AG08395 (cell line): ENCODE results near the gene SDK2.

ENCODE experiments used
- DNase-seq: peaks from one replicate; pipeline ENCODE4 v3.0.0; 2012; ENCODE audit warnings: mixed read lengths, low spot score

SDK2 gene

DNA sequence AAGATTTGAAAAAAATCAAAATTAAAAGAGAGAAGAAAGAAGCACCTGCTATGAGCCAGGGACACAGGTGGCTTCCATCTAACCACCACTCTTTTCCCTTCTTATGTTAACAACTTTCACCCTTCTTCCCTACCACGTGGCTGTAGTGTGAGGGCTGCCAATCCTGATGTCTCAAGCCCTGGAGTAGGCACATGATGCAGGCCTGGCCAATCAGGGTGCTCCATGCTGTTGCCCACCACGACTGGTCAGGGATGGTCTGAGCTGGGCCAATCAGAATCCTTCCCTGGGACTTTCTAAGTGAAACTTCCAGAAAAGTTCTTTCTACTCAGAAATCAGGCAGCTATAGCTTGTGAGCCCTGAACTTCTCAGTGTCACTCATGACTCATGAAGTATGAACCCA lies 140.7 kb downstream of the SDK2 start:
- DNase-seq, result no peak

DNA sequence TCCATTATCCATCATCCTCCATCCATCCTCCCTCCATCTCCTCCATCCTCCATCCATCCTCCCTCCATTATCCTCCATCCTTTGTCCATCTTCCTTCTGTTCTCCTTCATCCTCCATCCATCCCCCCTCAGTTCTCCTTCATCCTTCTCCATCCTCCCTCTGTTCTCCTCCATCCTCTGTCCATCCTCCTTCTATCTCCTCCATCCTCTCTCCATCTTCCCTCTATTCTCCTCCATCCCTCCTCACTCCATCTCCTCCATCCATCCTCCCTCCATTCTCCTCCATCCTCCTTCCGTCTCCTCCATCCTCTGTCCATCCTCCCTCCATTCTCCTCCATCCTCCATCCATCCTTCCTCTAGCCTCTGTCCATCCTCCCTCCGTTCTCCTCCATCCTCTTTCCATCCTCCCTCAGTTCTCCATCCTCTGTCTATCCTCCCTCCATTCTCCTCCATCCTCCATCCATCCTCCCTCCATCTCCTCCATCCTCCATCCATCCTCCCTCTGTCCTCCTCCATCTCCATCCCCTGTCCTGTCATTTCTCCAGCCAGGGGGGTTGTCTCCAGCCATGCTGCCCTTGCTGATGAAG lies 143.7 kb downstream of the SDK2 start:
- no peak for DNase-seq

DNA sequence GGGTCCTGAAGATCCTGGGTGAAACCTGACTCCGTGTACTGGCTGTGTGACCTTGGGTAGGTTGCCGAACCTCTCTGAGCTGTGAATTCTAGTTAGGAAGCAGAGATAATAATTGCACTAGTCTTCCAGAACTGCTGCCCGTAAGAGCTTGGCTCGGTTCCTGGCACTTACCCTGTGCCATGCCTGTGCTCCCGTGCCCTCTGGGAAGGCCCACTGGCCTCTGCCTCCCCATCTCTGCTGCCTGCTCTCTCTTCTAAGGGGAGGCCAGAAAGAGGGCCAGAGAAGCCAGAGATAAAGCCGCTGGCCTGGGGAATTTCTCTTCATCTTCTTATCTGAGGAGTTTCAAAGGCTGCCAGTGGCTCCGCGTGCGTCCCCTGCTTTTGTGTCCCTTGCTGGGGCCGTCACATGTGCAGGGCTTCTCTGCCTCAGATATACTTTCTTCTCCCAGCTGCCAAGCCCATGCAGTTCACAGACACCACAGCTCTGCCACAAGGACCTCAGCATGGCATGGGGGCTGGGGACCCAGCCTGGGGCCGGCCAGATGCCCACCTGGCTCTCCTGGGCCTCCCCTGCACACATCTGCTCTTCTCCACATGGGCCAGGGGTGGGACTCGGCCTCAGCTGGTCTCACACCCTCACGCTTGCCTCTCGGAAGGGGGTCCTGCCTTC lies 145.2 kb downstream of the SDK2 start:
- no peak for DNase-seq

DNA sequence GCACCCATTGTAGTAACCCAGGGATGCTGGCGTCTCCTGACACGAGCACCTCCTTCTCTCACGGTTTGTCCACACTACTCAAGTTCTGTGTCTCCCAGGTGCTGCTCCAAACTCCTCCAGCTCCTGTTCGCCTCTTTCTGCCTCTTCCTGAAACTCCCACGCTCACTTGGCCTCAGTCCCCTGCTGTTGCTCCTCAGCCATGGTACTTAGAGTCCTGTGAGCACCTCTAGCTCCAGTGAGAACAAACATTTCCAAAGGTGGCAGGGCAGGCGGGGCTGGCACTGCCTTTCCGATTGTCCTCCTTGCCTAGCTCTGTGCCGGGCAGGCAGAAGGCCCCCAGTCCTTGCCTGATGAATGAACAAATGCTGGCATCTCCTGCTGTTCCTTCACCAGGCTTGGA lies 146.1 kb downstream of the SDK2 start:
- no peak for DNase-seq

DNA sequence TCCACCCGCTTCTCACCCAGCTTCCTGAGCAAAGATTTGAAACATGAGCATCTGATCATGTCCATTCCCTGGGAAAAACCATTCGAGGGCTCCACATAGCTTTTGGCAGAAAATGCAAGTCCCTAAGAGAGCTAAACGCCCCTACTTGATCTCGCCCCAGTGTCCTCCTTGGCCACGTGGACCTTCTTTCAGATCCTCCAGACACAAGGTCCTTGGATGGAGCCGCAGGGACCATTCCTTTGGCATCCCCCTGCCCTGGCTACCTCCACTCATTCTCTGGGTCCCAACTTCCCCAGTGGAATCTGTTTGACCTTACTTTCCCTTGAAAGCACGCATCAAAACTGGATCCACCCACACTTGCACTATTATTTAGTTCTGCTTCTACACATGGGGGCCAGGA lies 146.5 kb downstream of the SDK2 start:
- no peak for DNase-seq

DNA sequence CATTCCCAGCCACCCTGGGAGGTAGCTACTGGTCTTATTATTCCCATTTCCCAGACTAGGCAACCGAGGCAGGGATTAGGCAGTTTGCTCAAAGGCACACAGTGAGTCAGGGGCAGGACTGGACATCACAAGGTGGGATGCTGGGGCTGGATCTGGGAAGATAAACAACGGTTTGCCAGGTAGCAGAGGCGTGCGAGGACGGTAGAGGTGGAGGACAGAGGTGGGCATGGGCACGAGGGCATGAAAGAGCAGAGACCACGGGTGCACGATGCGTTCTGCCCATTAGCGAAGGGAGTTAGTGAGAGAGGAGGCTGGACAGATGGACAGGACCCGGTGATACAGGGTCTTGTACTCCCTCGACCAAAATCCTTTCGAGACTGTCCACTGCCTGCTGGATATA lies 148.0 kb downstream of the SDK2 start:
- no peak for DNase-seq

DNA sequence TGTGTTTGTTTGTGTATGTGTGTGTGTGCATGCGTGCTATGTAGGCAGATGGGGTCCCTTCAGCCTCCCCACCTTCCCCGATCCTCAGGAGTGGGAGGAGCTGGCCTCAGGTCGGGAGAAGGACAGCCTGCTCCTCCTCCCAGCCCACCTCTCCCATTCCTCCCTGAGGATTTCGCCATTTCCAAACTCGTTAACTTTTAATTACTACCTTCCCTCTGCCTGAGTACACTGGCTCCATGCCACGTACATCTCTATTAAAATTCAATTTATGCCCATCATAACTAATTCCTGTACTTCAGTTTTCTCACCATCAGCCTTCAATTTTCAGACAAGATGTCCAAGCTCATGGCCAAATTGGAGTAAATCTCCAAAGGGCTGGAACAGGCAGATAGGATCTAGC lies 148.6 kb downstream of the SDK2 start:
- DNase-seq, result no peak

DNA sequence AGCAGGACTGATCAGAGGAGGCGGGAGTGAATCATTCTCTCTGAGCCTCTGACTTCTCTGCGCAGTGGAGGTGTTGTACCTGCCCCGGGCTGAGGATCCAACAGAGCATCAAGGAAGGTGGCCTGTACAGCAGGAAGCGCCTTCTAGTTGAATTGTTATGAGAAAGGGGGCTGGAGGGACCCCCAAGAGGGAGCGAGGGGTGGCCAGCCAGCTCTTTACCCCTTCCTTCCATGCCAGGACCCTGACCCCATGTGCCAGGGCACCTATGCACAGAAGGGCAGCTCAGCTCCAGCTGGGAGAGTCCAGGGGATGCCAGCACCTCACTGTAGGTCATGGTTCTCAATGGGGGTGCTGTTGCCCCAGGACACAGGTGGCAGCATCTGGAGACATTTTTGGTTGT lies 149.3 kb downstream of the SDK2 start:
- DNase-seq, result no peak

DNA sequence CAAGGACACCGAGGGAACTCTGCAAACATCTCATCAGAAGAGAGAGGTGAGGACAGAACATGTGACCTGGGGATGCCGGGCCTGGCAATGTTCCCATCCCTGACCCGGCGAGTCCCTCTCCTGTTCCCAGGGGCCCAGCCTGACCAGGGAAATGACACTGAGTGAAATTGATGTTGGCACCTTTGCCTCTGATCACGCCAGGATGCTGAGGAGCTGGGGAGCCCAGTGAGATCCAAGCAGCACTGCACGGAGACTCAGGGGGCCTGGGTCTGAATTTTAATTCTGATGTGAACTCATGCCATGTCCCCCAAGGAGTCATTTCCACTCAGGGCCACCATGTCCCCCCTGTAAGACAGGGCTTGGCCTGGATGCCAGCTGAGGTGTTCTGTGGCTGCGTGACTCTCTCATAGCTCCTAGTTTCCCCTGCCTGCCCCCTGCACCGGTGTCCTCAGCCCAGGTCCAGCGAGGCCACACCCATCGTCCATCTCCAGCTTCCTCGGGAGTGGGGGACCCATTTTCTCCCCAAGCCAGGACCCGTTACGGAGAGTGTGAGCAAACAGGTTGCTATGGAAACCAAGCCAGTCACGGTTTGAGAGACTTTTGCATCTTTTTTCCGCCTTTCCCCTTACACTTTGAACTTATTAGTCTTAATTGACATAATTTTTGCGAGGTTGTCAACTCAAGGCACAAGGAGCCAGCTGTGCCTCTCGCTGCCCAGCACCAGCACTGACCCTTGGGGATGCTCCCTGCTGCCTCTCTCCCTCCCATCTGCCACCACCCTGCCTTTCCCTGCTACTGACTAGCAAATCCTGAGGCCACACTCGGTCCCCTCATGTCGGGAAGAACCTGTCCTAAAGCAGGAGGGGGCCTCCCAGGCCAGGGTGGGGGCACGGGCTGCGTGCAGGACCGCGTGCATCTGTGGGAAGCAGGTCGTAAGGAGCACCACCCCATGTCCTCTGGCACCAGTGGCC lies 150.0 kb downstream of the SDK2 start:
- DNase-seq, result no peak

DNA sequence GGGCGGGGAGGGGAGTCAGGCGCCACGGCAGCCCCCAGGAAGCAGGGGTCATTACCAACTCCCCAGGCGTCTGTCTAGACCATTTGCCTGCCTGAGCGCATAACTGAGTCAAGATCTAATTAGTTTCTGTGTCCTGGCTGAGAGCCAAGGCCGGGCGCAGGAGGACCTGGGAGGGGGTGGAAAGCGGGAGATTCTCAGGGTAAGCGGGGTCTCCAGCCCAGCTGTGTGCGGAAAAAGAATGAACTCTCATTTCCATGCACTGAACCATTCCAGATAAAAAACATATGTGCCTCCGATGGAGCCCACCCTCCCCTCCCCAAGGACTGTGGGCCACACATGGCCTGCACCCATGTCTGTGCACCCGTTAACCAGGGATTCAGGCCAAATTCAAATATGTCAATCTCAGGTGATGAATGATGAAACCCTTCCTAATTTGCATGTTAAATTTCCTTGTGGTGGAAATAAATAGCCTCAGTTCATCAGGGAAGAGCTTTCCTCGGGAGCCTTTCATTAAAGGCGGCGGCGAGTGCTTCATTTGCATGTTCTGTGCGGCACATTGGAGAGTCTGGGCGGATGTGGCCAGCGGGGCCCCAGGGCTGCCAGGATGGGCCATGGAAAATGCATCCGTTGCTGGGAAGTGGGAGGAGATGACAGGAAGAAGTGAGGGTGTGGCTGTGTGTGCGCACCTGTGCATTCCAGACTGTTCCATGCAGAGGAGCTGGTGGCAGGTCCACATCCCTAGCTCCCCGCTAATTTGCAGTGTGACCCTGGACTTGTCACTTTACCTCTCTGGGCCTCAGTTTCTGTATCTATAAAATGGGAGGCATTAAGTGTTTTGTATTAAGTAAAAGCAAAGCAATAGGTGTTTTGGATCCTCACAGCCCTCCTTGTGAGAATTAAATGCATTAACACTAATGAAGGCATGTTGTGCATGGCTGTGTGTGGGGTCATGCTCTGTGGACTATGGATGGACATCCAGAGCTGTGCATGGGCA lies 151.1 kb downstream of the SDK2 start:
- no peak for DNase-seq

DNA sequence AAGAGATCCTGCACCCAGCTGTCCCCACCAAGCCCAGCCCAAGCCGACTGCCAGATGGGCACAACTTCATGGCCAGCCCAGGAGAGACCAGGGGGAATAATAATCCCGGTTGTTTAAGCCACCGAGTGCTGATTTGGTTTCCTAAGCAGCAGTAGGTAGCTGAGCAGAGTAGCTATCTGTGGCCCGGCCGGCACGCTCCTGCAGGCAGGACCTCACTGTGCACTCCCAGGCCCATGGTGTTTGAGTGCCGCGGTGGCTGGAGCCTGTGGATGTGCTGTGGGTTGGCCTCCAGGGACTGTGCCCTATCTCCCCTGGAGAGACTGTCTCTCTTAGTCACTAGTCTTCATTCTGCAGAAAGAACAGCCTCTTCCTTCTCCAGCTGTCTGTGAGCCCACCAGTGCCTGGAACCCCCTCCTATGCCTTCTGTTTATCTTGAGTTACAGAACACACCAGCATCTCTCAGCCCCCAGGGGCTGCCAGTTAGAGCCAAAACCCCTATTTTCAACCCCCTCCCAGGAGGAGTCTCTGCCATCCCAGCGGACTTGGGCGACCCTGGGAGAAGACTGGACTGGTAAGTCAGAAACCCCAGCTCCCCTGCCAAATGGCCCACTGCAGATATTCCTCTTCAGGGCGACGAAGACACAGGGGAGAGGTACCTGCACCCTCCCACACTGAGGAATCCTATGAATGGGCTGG lies 152.0 kb downstream of the SDK2 start:
- DNase-seq, result no peak

DNA sequence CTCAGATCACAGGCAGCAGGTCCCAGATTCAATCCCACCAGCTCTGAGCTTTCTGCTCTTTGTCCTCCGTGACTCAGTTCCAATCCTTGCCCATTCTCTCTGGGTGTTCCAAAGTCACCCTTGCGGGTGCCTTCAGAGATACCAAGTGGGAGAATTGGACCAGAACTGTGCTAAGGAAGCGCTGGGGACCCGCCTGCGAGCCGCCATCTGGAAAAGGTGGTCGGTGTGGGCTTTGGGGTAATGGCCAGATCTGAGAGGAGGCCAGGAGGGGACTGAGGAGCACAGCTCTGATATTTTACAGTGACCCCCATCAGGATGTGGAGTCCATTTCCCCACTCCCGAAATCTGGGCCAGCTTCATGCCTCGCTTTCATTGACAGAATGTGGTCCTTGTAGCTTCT lies 152.6 kb downstream of the SDK2 start:
- no peak for DNase-seq

DNA sequence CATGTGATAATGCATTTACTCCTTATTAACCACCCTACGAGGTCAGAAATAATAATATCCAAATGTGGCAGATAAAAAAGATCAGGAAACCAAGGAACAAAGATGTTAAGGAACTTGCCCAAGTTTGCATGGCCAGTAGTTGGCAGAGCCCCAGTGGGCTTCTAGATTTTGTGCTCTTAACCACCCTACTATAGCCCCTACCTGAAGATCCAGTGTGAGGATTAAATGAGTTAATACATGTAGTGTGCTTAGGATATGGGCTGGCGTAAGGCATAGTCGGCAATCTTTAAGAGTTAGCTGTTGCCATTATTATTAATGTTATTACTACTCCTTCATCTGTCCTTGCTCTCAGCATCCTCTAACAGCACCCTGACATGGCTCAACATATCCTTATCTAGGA lies 153.4 kb downstream of the SDK2 start:
- no peak for DNase-seq

DNA sequence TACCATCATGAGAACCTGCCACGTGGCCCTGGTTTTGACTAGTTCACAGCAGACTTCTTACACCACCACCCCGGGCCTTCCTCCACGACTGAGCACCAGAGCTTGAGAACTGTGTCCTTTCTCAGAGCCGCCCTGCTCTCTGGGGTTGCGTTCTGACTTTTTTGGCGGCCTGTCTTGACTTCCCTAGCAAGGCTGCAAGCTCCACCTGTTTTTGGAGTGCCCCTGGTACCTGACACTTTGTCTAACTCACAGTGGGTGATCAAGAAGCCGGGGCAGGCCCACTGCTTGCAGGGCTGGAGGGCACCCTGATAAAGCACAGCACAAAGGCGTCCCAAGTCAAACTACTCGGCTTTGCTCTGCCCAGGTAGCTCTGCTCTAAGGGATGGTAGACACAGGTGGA lies 154.3 kb downstream of the SDK2 start:
- no peak for DNase-seq

DNA sequence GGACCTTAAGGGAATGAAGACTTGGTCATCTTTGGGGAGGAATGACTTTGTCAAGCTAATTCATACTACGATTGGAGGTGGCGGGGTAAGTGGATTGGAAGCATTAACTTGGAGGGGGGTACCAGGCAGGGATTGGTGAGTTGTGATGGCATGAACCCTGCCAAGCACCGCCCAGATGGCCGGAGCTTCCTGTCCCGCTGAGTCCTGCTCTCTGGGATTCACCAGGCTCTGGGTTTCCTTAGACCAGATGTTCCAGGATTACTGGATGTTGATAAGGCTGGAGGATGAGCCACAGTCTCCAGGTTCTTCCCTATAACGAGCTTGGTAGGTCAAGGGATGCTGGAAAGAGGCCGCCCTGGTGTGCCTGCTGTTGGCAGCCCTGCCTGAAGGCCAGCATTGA lies 154.9 kb downstream of the SDK2 start:
- no peak for DNase-seq

DNA sequence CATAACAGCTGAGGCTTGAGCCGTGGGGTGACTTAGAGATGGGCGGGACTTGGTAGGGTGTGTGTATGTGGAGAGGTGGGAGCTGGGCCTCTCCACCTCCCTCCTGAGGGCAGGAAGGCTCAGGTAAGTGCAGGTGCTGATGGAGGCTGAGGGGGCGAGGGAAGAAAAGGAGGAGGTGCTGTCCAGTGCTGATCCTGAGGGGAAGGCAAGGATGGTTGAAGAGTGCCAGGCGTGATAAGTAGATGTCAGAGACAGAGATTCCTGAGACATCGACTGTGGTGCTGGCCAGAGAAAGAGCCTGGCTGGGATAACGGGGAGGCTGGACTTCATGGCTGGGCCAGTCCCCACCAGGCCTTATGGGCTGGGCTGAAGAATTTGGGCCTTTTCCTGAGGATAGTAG lies 159.1 kb downstream of the SDK2 start:
- DNase-seq, result no peak

DNA sequence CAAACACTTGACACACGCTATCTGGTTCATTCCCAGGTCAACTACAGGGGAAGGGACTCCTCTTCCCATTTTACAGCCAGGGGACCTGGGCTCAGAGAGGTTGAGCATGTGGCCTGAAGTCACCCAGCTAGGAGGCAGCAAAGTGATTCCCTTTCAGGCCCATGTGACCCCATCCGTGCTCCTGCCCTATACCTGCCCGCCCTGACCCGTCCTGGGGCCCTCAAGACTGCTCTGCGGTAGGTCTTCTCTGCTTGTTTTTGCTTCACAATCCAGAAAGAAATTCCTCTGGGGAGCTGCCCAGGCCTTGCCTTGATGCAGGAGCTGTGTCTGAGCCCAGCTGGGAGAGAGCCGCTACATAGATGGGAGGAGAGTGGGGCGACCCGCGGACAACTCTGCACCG lies 161.4 kb downstream of the SDK2 start:
- no peak for DNase-seq

DNA sequence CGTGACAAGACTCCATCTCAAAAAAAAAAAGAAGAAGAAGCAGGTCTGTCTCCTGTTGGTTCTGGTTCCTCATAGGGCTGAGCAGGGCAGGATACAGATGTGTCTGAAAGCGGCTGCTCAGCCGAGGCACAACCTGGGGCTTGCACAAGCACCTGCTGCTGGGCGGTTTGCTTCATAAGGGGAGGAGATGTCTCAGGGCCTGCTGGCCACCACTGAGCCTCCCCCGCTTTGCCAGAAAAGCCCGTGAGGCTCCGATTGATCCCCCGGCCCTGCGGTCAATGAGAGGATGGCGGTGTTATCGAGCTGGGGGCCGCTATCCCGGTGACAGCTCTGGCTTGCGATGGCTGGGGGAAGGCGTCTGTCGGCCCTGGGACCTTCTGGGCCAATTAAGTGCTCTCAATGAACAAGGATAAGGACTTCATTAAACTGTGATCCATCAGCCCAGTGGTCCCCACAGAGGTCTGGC lies 162.0 kb downstream of the SDK2 start:
- no peak for DNase-seq

DNA sequence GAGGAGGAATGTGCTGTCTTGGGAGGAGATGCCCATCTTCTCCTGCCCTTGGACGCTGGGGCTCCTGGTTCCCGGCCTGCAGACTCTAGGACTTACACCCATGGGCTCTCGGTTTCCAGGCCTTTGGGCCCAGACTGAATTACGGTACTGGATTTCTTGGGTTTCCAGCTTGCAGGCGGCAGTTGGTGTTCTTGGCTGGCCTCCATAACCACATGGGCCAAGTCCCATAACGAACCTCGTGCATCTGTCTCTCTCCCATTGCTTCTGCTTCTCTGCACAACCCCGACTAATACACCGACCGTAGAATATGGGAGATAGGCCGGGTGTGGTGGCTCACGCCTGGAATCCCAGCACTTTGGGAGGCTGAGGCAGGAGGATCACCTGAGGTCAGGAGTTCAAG lies 162.6 kb downstream of the SDK2 start:
- DNase-seq, result no peak

DNA sequence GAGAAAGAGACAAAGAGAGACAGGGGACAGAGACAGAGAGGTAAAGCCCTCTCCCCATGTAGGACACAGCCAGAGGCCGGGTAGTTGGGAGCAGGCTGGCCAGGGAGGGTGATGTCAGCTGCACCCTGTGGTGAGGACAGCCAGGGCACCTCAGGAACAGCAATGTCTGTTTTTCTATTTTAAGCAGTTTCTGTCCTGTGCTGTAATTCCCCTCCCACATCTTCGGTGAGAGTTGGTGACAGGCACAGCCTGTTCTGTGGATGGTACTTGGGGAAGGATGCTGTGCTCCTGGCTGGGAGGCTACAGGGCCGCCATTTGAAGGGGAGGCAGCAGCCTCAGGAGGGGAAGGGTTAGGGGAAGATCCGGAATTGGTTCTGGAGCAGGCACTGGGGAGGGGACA lies 163.5 kb downstream of the SDK2 start:
- DNase-seq, result no peak

DNA sequence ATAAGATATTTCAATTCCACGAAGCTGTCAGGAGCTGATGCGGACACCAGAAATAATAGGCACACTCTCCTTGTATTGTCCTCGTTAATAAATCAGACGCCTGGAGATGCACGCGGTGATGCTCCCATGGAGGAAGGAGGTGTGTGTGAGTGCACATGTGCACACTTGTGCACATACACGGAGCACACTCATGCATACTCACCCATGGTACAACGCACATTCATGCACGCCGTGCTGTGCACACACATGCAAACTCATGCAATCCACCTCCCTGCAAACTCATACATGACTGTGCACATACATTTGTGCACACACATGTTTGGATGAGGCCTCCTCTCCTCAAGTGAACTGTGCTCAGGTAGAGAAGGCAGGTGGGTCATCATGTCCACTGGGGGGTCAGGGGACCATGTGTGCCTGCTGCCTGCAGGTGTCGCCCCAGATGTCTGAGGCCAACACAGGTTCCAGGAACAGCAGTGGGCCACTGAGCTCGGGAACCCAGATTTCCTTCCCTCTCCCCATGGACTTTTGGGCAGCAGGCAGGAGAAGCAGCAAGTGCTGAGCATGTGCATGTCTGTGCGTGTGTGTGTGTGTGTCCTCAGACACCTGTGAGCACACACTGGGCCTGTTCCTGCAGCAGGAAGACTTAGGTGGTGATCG lies 165.3 kb downstream of the SDK2 start:
- no peak for DNase-seq
